GM12878 (cell line): Measurements from ENCODE around the gene C1orf35. TPM values are rescaled to one million over a fixed set of nuclear protein-coding genes. Genes with fewer than 3 reads are reported as not detected.

Experiments
- ATAC-seq: fragments of 200-7000 bp; cut with Tn5 transposase; 3 replicates; pipeline ENCODE4 v1.9.1; 2020; ENCODE audit warnings: mild to moderate bottlenecking, moderate library complexity
- BruUV-seq: library from RNA; stranded (reverse); fragments of 400-500 nt; replicated peaks from 2 replicates; lab custom pipeline; 2021; lab: Mats Ljungman, UMichigan
- CTCF ChIA-PET: fragments of 300-600 bp; sonication (Branson Sonifier 250); formaldehyde crosslinking; extraction: SDS; loops from one replicate; lab custom pipeline; 2021; ENCODE audit warnings: inconsistent platforms; lab: Yijun Ruan, JAX
- POLR2A ChIA-PET: fragments of 350-600 bp; formaldehyde crosslinking; extraction: SDS; loops from one replicate; lab custom pipeline; 2021; ENCODE audit warnings: inconsistent platforms; lab: Charles Lee
- RAD21 ChIA-PET: fragments of 300-600 bp; sonication (Branson Sonifier 250); formaldehyde crosslinking; loops from one replicate; lab custom pipeline; 2023; ENCODE audit warnings: antibody characterized with exemption; ENCODE audit not compliant: unreplicated experiment; lab: Charles Lee
- SMC1A ChIA-PET: fragments of 300-600 bp; sonication (Branson Sonifier 250); formaldehyde crosslinking; loops from one replicate; lab custom pipeline; 2023; ENCODE audit not compliant: unreplicated experiment, uncharacterized antibody; lab: Charles Lee
- DNase-seq: peaks from one replicate; pipeline ENCODE4 v3.0.0-alpha.2; 2011; ENCODE audit warnings: low read depth, low spot score
- FAIRE-seq: peaks from 3 replicates; lab custom pipeline; 2011; peaks lifted over from hg19 to GRCh38; lab: Jason Lieb, UNC
- H2AFZ ChIP-seq: 2 replicates; pipeline ENCODE4 v1.6.0; 2011; ENCODE audit warnings: low read depth, low read length, control low read depth; ENCODE audit not compliant: control insufficient read depth
- H3K27ac ChIP-seq: 2 replicates; pipeline ENCODE4 v1.5.1; 2011; ENCODE audit warnings: control low read depth; ENCODE audit not compliant: control insufficient read depth, insufficient read depth
- H3K27me3 ChIP-seq, 2 experiments: replicated peaks in 1 of 2; 2 replicates each; pipeline versions ENCODE4 v1.6.0 to v1.6.1; 2011; ENCODE audit warnings: low read length in 1 of 2; ENCODE audit not compliant: control insufficient read depth in 2 of 2, insufficient read depth in 2 of 2
- H3K36me3 ChIP-seq, 2 experiments: 2 replicates each; pipeline ENCODE4 v1.5.1; 2011; ENCODE audit warnings: low read length in 1 of 2; ENCODE audit not compliant: control insufficient read depth in 2 of 2, insufficient read depth in 2 of 2
- H3K4me1 ChIP-seq: 2 replicates; pipeline ENCODE4 v1.6.1; 2011; ENCODE audit warnings: mild to moderate bottlenecking, low read length, moderate library complexity, mixed read lengths; ENCODE audit not compliant: control insufficient read depth, insufficient read depth
- H3K4me2 ChIP-seq: 2 replicates; pipeline ENCODE4 v1.6.0; 2011; ENCODE audit warnings: control low read depth; ENCODE audit not compliant: control insufficient read depth, insufficient read depth
- H3K4me3 ChIP-seq: fragments of 200-600 bp; sonication (generic); 2 replicates; pipeline ENCODE4 v1.5.1; 2016
- H3K79me2 ChIP-seq: 2 replicates; pipeline ENCODE4 v1.6.0; 2011; ENCODE audit warnings: low read length; ENCODE audit not compliant: control insufficient read depth, insufficient read depth
- H3K9ac ChIP-seq: 2 replicates; pipeline ENCODE4 v1.8.0; 2011; ENCODE audit warnings: low read length, control low read depth, mixed read lengths; ENCODE audit not compliant: control insufficient read depth, insufficient read depth
- H3K9me3 ChIP-seq: replicated peaks from 3 replicates; pipeline ENCODE4 v1.5.1; 2011; ENCODE audit warnings: mild to moderate bottlenecking, low read length; ENCODE audit not compliant: control insufficient read depth, insufficient read depth
- H4K20me1 ChIP-seq: 2 replicates; pipeline ENCODE4 v1.6.0; 2011; ENCODE audit not compliant: control insufficient read depth, insufficient read depth
- ATF7 ChIP-seq: fragments of 450-650 bp; IDR thresholded peaks from 2 replicates; pipeline ENCODE4 v1.6.1; 2016; ENCODE audit warnings: low read depth, mild to moderate bottlenecking
- BMI1 ChIP-seq: fragments of 450-650 bp; IDR thresholded peaks from 2 replicates; pipeline ENCODE4 v1.6.1; 2016; ENCODE audit warnings: mild to moderate bottlenecking, moderate library complexity, borderline replicate concordance
- CBFB ChIP-seq: IDR thresholded peaks from 2 replicates; pipeline ENCODE4 v1.6.1; 2016; ENCODE audit warnings: antibody characterized with exemption, low read depth
- CEBPB ChIP-seq, 2 experiments: fragments of 150-350 bp in 1 of 2; IDR thresholded peaks; 2 replicates each; pipeline ENCODE4 v1.6.1; 2012 to 2014; ENCODE audit warnings: low read depth in 2 of 2, low read length in 2 of 2, borderline replicate concordance in 1 of 2, inconsistent platforms in 1 of 2
- FOS ChIP-seq: IDR thresholded peaks from 3 replicates; pipeline ENCODE4 v1.6.1; 2011; ENCODE audit warnings: borderline replicate concordance; ENCODE audit not compliant: insufficient read length; ENCODE audit errors: extremely low read depth
- FOXK2 ChIP-seq: fragments of 450-650 bp; IDR thresholded peaks from 2 replicates; pipeline ENCODE4 v1.6.1; 2017; ENCODE audit warnings: mild to moderate bottlenecking, moderate library complexity
- HCFC1 ChIP-seq: fragments of 150-350 bp; IDR thresholded peaks from 2 replicates; pipeline ENCODE4 v1.6.1; 2014; ENCODE audit warnings: low read length
- HDGF ChIP-seq: fragments of 450-650 bp; IDR thresholded peaks from 2 replicates; pipeline ENCODE4 v1.6.1; 2016; ENCODE audit warnings: antibody characterized with exemption
- IKZF2 ChIP-seq, 2 experiments: fragments of 450-650 bp; IDR thresholded peaks; 2 replicates each; pipeline ENCODE4 v1.6.1; 2017; ENCODE audit warnings: mild to moderate bottlenecking in 2 of 2, moderate library complexity in 2 of 2
- JUND ChIP-seq: IDR thresholded peaks from 2 replicates; pipeline ENCODE4 v1.6.1; 2012; ENCODE audit warnings: low read depth, mild to moderate bottlenecking, low read length, improper control_type of control experiment, moderate library complexity
- MEF2B ChIP-seq: fragments of 450-650 bp; IDR thresholded peaks from 2 replicates; pipeline ENCODE4 v1.6.1; 2018; ENCODE audit warnings: mild to moderate bottlenecking, moderate library complexity; ENCODE audit not compliant: partially characterized antibody, poor library complexity, severe bottlenecking
- MTA2 ChIP-seq: fragments of 450-650 bp; IDR thresholded peaks from 2 replicates; pipeline ENCODE4 v1.6.1; 2016; ENCODE audit warnings: low read depth, mild to moderate bottlenecking, moderate library complexity
- POLR2AphosphoS2 ChIP-seq: IDR thresholded peaks from 2 replicates; pipeline ENCODE4 v1.6.1; 2011; ENCODE audit warnings: low read depth, mild to moderate bottlenecking, low read length, improper control_type of control experiment, moderate library complexity
- POLR2AphosphoS5 ChIP-seq: IDR thresholded peaks from 2 replicates; pipeline ENCODE4 v1.6.1; 2011; ENCODE audit warnings: mild to moderate bottlenecking, low read length, inconsistent platforms
- SP1 ChIP-seq: IDR thresholded peaks from one replicate; pipeline ENCODE4 v1.6.1; 2011; ENCODE audit warnings: low read depth, low read length
- ZZZ3 ChIP-seq: IDR thresholded peaks from 2 replicates; pipeline ENCODE4 v1.6.1; 2011; ENCODE audit warnings: low read depth; ENCODE audit not compliant: control insufficient read depth, insufficient read length
- WGBS: methylation state at CpG from one replicate; pipeline ENCODE4 v1.1.6; 2016; ENCODE audit warnings: low lambda C conversion rate; ENCODE audit not compliant: insufficient replicate concordance, insufficient coverage; ENCODE audit errors: missing lambda C conversion rate; 5-methylcytosine and 5-hydroxymethylcytosine counted together
- in situ Hi-C: fragments of 300-500 bp; cut with MboI; formaldehyde crosslinking; loops from 9 replicates; pipeline ENCODE4 v1.14.3; 2018; ENCODE audit warnings: mixed read lengths
- intact Hi-C: fragments of 100-400 bp; cut with micrococcal nuclease; formaldehyde crosslinking; loops from one replicate; pipeline ENCODE4 v1.14.2; 2022; ENCODE audit not compliant: unreplicated experiment
- polyA plus RNA-seq, 11 experiments: library from polyadenylated mRNA; depleted of rRNA in 4 of 11; unstranded in 6 of 11; stranded (reverse) in 5 of 11; fragments of >200 nt; fragmentation: Nextera tagmentation in 4 of 11; fragmentation: Illumina TruSeq in 1 of 11; extraction: Ambion mirVana in 4 of 11; extraction: Trizol in 1 of 11; gene quantifications; 1 replicate in 1 of 11; 2 replicates in 10 of 11; pipeline versions ENCODE4 v1.2.1 to v1.2.3, GENCODE V29; 2011 to 2016; ENCODE audit warnings: inconsistent platforms in 2 of 11, missing spikeins in 2 of 11, low read depth in 1 of 11
- total RNA-seq, 4 experiments: library from RNA; depleted of rRNA in 3 of 4; stranded (reverse); fragments of >200 nt in 3 of 4; fragmentation: Illumina TruSeq in 1 of 4; extraction: Trizol in 1 of 4; gene quantifications; 2 replicates each; pipeline versions ENCODE4 v1.2.1 to v1.2.3, GENCODE V29; 2013 to 2021
- TF ChIP-seq, protein P1 (sequence below): fragments of 150-350 bp; IDR thresholded peaks from 2 replicates; pipeline ENCODE4 v1.6.1; 2016; ENCODE audit warnings: low read depth, low read length
- TF ChIP-seq, protein P2 (sequence below): IDR thresholded peaks from 2 replicates; pipeline ENCODE4 v1.6.1; 2012; ENCODE audit warnings: low read depth, low read length, improper control_type of control experiment

C1orf35 gene
- total and polyA plus RNA-seq, 10 of the 15 experiments (the other 5 are each of a cell fraction or from before 2014, with no cell fraction given) = 2.5 to 27.0 (median 10.6) TPM

DNA sequence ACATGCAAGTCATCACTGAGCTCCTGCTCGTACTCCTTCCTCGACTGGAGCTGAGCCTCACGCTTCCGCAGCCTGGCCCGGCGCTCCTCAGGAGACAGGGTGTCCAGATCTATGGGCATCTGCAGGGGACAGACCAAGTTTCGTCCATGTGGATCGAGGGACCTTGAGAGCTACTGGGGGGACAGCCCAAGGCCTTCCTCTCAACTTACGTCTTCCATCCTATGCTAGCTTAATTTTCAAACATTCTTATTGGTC lies 3.6 kb upstream of the C1orf35 start (continued):
- TF ChIP-seq CBFB = no peak
- no peak for TF ChIP-seq IKZF2 (IDR thresholded peaks at IDR 0.05)
- no peak for TF ChIP-seq MTA2
- no peak for TF ChIP-seq ATF7
- TF ChIP-seq HDGF = no peak
- TF ChIP-seq ZZZ3 = no peak
- TF ChIP-seq BMI1 = no peak

DNA sequence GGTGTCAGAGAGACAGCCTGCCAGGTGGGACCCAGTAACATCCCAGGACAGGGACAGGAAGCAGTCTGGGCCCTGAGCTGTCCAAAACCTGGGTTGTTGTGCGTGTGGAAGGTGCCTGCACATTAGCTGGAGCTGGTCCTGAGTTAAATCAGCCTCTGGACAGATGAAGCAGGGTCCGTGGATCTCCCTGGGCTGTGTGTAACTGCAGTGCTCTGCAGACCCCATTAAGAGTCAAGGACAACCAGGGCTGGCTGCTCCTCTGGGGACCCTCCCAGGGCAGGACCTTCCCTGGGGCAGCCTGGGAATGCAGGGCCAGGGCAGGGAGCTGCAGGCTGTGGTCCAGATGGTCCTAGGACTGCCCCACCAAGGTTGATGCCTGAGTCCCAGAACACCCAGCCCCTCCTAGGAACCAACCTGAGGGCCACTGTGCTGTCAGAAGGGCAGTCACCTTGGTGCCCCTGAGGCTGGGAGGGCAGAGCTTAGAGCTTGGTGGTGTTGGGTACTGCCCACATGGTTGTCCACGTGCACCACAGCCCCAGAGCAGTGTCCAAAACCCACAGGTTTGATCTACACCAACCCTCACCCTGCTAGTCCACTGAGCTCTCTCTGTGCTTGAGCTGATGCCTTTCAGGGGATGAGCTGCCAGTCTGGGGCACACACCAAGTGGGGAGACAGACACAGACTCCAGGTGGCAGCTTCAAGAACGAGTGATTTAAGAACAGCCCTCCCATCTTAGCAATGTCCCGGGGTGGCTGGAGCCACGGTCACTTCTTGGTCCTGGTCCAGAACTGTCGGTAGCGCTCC lies 3.1 kb upstream of the C1orf35 start:
- DNase-seq = no peak
- Histone ChIP-seq H2AFZ (no peak overlapping the region), H3K36me3 (peaks cover 4 to 5% of the 10 kb centered on the region in 2 experiments; a peak in 3 of 4 replicates), H3K9me3 (no peaks in the 10 kb centered on the region), H4K20me1 (no peaks in the 10 kb centered on the region), H3K4me3 (no peak overlapping the region)
- ATAC-seq = no peak
- WGBS = 81% methylated on average over 8 of the region's 8 CpGs
- no peak for FAIRE-seq
- POLR2A ChIA-PET = interaction anchor here (1.1 to 1.5 kb wide), 2 partner anchors 22 to 24 kb away, joined by 4 read pairs; partner anchors contain the start of gene ARF1
- in situ Hi-C loops = no loop called here
- no peak for TF ChIP-seq CEBPB (IDR thresholded peaks at IDR 0.05; ENCODE audit: borderline replicate concordance in 1 of 2, low read depth in 2 of 2, low read length in 2 of 2)
- no peak for TF ChIP-seq MEF2B
- TF ChIP-seq, protein P1, sequence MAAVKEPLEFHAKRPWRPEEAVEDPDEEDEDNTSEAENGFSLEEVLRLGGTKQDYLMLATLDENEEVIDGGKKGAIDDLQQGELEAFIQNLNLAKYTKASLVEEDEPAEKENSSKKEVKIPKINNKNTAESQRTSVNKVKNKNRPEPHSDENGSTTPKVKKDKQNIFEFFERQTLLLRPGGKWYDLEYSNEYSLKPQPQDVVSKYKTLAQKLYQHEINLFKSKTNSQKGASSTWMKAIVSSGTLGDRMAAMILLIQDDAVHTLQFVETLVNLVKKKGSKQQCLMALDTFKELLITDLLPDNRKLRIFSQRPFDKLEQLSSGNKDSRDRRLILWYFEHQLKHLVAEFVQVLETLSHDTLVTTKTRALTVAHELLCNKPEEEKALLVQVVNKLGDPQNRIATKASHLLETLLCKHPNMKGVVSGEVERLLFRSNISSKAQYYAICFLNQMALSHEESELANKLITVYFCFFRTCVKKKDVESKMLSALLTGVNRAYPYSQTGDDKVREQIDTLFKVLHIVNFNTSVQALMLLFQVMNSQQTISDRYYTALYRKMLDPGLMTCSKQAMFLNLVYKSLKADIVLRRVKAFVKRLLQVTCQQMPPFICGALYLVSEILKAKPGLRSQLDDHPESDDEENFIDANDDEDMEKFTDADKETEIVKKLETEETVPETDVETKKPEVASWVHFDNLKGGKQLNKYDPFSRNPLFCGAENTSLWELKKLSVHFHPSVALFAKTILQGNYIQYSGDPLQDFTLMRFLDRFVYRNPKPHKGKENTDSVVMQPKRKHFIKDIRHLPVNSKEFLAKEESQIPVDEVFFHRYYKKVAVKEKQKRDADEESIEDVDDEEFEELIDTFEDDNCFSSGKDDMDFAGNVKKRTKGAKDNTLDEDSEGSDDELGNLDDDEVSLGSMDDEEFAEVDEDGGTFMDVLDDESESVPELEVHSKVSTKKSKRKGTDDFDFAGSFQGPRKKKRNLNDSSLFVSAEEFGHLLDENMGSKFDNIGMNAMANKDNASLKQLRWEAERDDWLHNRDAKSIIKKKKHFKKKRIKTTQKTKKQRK = no peak
- no peak for TF ChIP-seq HCFC1
- no peak for TF ChIP-seq FOS
- no peak for TF ChIP-seq SP1
- no peak for TF ChIP-seq HDGF
- no peak for TF ChIP-seq FOXK2
- TF ChIP-seq POLR2AphosphoS2 = no peak
- TF ChIP-seq POLR2AphosphoS5 = no peak
- no peak for TF ChIP-seq JUND
- TF ChIP-seq, protein P2, sequence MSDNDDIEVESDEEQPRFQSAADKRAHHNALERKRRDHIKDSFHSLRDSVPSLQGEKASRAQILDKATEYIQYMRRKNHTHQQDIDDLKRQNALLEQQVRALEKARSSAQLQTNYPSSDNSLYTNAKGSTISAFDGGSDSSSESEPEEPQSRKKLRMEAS = no peak
- TF ChIP-seq, all 136 proteins: peak for 0
- Histone ChIP-seq H3K79me2 (peaks cover 27% of the 10 kb centered on the region), H3K9ac (no peak overlapping the region), H3K27ac (no peak overlapping the region), H3K4me1 (peaks cover 17% of the 10 kb centered on the region), H3K4me2 (no peak overlapping the region), H3K27me3 (no peaks in the 10 kb centered on the region)
- intact Hi-C loops = no loop called here
- SMC1A ChIA-PET = interaction anchor here (1.4 kb wide), 1 partner anchor 19 kb away, joined by 4 read pairs; no protein-coding TSS in a partner anchor
- CTCF ChIA-PET = interaction anchor here (0.6 to 0.8 kb wide), 2 partner anchors 13 to 60 kb away, joined by 3 read pairs; no protein-coding TSS in a partner anchor
- no TSS peak for BruUV-seq
- RAD21 ChIA-PET = no interaction called here
